K562 (cell line): ENCODE results near the gene CLEC17A. TPM values are rescaled to one million over a fixed set of nuclear protein-coding genes. Genes with fewer than 3 reads are reported as not detected.

Experiments used
- ARHGAP35 ChIP-seq: fragments of 450-650 bp; IDR thresholded peaks from 2 replicates; pipeline ENCODE4 v1.6.1; 2018; ENCODE audit not compliant: partially characterized antibody
- BCL6 ChIP-seq: fragments of 250-450 bp; sonication (Bioruptor Pico); IDR thresholded peaks from 2 replicates; pipeline ENCODE4 v1.4.0; 2020
- CAMTA2 ChIP-seq: fragments of 250-450 bp; sonication (Bioruptor Pico); conservative IDR thresholded peaks from 2 replicates; pipeline ENCODE4 v1.5.1; 2022
- CEBPB ChIP-seq: fragments of 450-650 bp; IDR thresholded peaks from 2 replicates; pipeline ENCODE4 v1.6.1; 2016; ENCODE audit warnings: missing genetic modification characterization, missing compliant biosample characterization
- HNRNPL ChIP-seq: fragments of 200-400 bp; formaldehyde crosslinking; IDR thresholded peaks from 2 replicates; pipeline ENCODE4 v1.6.1; 2017; ENCODE audit warnings: low read depth, mild to moderate bottlenecking, low read length
- ILF3 ChIP-seq: fragments of 450-650 bp; IDR thresholded peaks from 2 replicates; pipeline ENCODE4 v1.6.1; 2018; ENCODE audit warnings: antibody characterized with exemption, mild to moderate bottlenecking, moderate library complexity, borderline replicate concordance
- MYNN ChIP-seq, 2 experiments: sonication (generic); formaldehyde crosslinking in 1 of 2; IDR thresholded peaks; 2 replicates each; pipeline versions ENCODE4 v1.5.0 to v1.6.1; 2016 to 2020; ENCODE audit warnings: antibody characterized with exemption in 1 of 2, missing genetic modification reagents in 1 of 2
- NFE2L1 ChIP-seq: fragments of 450-650 bp; IDR thresholded peaks from 2 replicates; pipeline ENCODE4 v1.6.1; 2016; ENCODE audit warnings: missing genetic modification characterization, low read depth, mild to moderate bottlenecking, missing compliant biosample characterization, moderate library complexity, borderline replicate concordance
- NRF1 ChIP-seq, 2 experiments: fragments of 450-650 bp; IDR thresholded peaks in 1 of 2; conservative IDR thresholded peaks in 1 of 2; 2 replicates each; pipeline ENCODE4 v1.6.1; 2014; ENCODE audit warnings: mild to moderate bottlenecking in 2 of 2
- SIRT6 ChIP-seq: IDR thresholded peaks from one replicate; pipeline ENCODE4 v1.6.1; 2012; ENCODE audit warnings: low read depth, mild to moderate bottlenecking, control low read depth, inconsistent platforms, low read length, moderate library complexity
- ZNF121 ChIP-seq: sonication (generic); formaldehyde crosslinking; conservative IDR thresholded peaks from 2 replicates; pipeline ENCODE4 v1.8.0; 2022; ENCODE audit warnings: missing genetic modification reagents
- ZNF583 ChIP-seq: fragments of 250-450 bp; sonication (Bioruptor Pico); IDR thresholded peaks from 2 replicates; pipeline ENCODE4 v1.4.0; 2020
- polyA plus RNA-seq, 8 experiments: library from polyadenylated mRNA; depleted of rRNA in 4 of 8; stranded (reverse) in 5 of 8; unstranded in 3 of 8; fragments of >200 nt; fragmentation: Nextera tagmentation in 2 of 8; fragmentation: Illumina TruSeq in 1 of 8; extraction: Ambion mirVana in 2 of 8; extraction: Trizol in 1 of 8; gene quantifications; 2 replicates each; pipeline versions ENCODE4 v1.2.1 to v1.2.3, GENCODE V29; 2011 to 2014; ENCODE audit warnings: inconsistent platforms in 1 of 8, missing spikeins in 1 of 8
- total RNA-seq, 7 experiments: library from RNA; depleted of rRNA in 6 of 7; stranded (reverse); fragments of >200 nt in 6 of 7; fragmentation: Illumina TruSeq in 2 of 7; extraction: Trizol in 2 of 7; gene quantifications; 2 replicates each; pipeline versions ENCODE4 v1.2.1 to v1.2.3, GENCODE V29; 2011 to 2021; ENCODE audit warnings: low replicate concordance in 1 of 7
- TF ChIP-seq, protein P1 (sequence below), 3 experiments: fragments of 200-800 bp in 1 of 3; fragments of 250-450 bp in 1 of 3; fragments of 450-650 bp in 1 of 3; sonication (Bioruptor Pico) in 1 of 3; sonication (Bioruptor generic) in 1 of 3; formaldehyde crosslinking in 1 of 3; IDR thresholded peaks; 2 replicates each; pipeline versions ENCODE4 v1.6.1 to v1.8.0; 2016 to 2022; ENCODE audit warnings: mild to moderate bottlenecking in 2 of 3, missing genetic modification characterization in 2 of 3, missing compliant biosample characterization in 1 of 3, moderate library complexity in 1 of 3

Gene CLEC17A
- total and polyA plus RNA-seq, 9 of the 15 experiments (the other 6 are each of a cell fraction or from before 2014, with no cell fraction given) = 0.03 TPM; not detected in 8

DNA sequence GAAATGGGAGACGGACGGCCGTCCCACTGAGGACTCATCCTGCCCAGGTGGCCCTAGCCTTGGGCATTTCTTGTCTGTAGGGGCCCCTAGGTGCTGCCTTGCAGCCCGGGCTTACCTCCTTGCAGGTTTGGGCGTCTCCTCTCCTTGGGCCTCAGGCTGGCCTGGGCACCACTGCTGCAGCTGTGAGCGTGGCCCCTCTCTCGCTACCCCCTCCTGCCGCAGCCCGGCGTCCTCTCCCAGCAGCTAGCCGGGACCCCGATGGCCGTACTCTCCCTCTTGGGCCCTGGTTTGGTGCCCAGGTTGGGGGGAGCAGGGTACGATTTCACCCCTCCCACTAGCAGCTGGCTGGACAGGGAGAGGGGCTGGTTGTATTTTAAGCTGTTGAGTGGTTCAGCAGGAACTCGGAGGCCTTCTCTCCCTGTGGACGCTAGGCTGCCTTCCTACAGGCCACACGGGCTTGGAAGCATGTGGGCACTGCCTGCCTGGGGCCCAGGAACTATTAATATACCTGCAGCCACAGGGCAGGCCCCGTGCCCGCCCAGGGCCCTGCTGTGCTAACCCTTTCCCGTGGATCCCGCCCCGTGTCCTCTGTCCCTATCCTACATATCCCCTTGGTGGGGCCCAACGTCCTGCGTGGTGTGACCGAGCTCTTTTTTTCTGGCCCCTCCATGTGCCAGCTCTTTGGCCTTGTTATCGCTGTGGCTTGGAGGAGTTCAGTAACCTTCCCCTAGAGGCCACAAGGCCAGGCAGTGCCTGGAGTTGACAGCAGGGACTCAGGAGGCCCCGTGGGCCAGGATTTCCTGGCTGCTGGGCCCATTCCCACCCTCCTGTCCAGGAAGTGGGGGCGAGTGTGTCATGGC lies 22.7 kb upstream of the CLEC17A start (continued):
- TF ChIP-seq, protein P1, sequence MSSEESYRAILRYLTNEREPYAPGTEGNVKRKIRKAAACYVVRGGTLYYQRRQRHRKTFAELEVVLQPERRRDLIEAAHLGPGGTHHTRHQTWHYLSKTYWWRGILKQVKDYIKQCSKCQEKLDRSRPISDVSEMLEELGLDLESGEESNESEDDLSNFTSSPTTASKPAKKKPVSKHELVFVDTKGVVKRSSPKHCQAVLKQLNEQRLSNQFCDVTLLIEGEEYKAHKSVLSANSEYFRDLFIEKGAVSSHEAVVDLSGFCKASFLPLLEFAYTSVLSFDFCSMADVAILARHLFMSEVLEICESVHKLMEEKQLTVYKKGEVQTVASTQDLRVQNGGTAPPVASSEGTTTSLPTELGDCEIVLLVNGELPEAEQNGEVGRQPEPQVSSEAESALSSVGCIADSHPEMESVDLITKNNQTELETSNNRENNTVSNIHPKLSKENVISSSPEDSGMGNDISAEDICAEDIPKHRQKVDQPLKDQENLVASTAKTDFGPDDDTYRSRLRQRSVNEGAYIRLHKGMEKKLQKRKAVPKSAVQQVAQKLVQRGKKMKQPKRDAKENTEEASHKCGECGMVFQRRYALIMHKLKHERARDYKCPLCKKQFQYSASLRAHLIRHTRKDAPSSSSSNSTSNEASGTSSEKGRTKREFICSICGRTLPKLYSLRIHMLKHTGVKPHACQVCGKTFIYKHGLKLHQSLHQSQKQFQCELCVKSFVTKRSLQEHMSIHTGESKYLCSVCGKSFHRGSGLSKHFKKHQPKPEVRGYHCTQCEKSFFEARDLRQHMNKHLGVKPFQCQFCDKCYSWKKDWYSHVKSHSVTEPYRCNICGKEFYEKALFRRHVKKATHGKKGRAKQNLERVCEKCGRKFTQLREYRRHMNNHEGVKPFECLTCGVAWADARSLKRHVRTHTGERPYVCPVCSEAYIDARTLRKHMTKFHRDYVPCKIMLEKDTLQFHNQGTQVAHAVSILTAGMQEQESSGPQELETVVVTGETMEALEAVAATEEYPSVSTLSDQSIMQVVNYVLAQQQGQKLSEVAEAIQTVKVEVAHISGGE (CRISPR knock-in tag; IDR thresholded peaks at IDR 0.05) = no peak
- no peak for TF ChIP-seq NFE2L1 (tag)
- no peak for TF ChIP-seq BCL6 (CRISPR knock-in tag)
- no peak for TF ChIP-seq HNRNPL
- no peak for TF ChIP-seq ARHGAP35
- no peak for TF ChIP-seq MYNN (IDR thresholded peaks at IDR 0.05)
- no peak for TF ChIP-seq MYNN (CRISPR knock-in tag; IDR thresholded peaks at IDR 0.05)
- no peak for TF ChIP-seq NRF1 (conservative IDR thresholded peaks at IDR 0.05 in 1 of 2, IDR thresholded peaks at IDR 0.05 in 1 of 2)
- TF ChIP-seq ILF3 = no peak
- no peak for TF ChIP-seq ZNF583
- TF ChIP-seq SIRT6 = no peak
- no peak for TF ChIP-seq ZNF121
- no peak for TF ChIP-seq CAMTA2 (CRISPR knock-in tag)
- TF ChIP-seq CEBPB (tag) = no peak
